HEK293 (cell line): ENCODE measurements around the gene SLC35A4.
"Not testable (repeated sequence)": the region's sequence is repeated elsewhere in the genome, so short reads cannot be mapped to it uniquely, and the experiment has no call there.

Experiments
- CTCF ChIA-PET: fragments of 350-600 bp; formaldehyde crosslinking; extraction: SDS; loops from one replicate; lab custom pipeline; 2021; ENCODE audit warnings: antibody characterized with exemption; lab: Yijun Ruan, JAX
- POLR2A ChIA-PET: fragments of 300-600 bp; formaldehyde crosslinking; extraction: SDS; loops from one replicate; lab custom pipeline; 2020; ENCODE audit warnings: antibody characterized with exemption, inconsistent platforms; lab: Yijun Ruan, JAX
- H3K27ac ChIP-seq: fragments of 200-500 bp; sonication (Bioruptor generic); 2 replicates; pipeline ENCODE4 v1.5.1; 2014; ENCODE audit warnings: low read depth, low read length, control low read depth, inconsistent platforms; ENCODE audit errors: extremely low read depth
- H3K36me3 ChIP-seq, 2 experiments: fragments of 200-500 bp in 1 of 2; sonication (Bioruptor generic) in 1 of 2; 1 replicate in 1 of 2; 2 replicates in 1 of 2; pipeline ENCODE4 v1.5.1; 2014 to 2017; ENCODE audit warnings: inconsistent platforms in 2 of 2, low read length in 2 of 2; ENCODE audit not compliant: control insufficient read depth in 2 of 2, insufficient read depth in 1 of 2
- H3K4me1 ChIP-seq: fragments of 200-500 bp; sonication (Bioruptor generic); 2 replicates; pipeline ENCODE4 v1.5.1; 2014; ENCODE audit warnings: mild to moderate bottlenecking, low read length, inconsistent platforms; ENCODE audit not compliant: control insufficient read depth, insufficient read depth
- H3K4me3 ChIP-seq: 2 replicates; pipeline ENCODE4 v1.5.1; 2011; ENCODE audit warnings: low read depth, mild to moderate bottlenecking, control low read depth, low read length, moderate library complexity
- H3K9me3 ChIP-seq: fragments of 200-500 bp; sonication (Bioruptor generic); 2 replicates; pipeline ENCODE4 v1.5.1; 2014; ENCODE audit warnings: low read depth, low read length, inconsistent platforms; ENCODE audit not compliant: control insufficient read depth, insufficient read depth
- KLF1 ChIP-seq: fragments of 450-650 bp; formaldehyde crosslinking; IDR thresholded peaks from 2 replicates; pipeline ENCODE4 v1.5.1; 2016; ENCODE audit warnings: missing biosample characterization, missing genetic modification characterization
- SP7 ChIP-seq: fragments of 450-650 bp; formaldehyde crosslinking; IDR thresholded peaks from 2 replicates; pipeline ENCODE4 v1.5.1; 2016; ENCODE audit warnings: missing biosample characterization, missing genetic modification characterization
- ZBTB11 ChIP-seq: fragments of 450-650 bp; formaldehyde crosslinking; conservative IDR thresholded peaks from 2 replicates; pipeline ENCODE4 v1.5.1; 2016; ENCODE audit warnings: low read depth, missing biosample characterization, missing genetic modification characterization
- ZBTB8A ChIP-seq: fragments of 450-650 bp; formaldehyde crosslinking; IDR thresholded peaks from 2 replicates; pipeline ENCODE4 v1.5.1; 2016; ENCODE audit warnings: missing biosample characterization, missing genetic modification characterization
- ZFP3 ChIP-seq: fragments of 450-650 bp; formaldehyde crosslinking; IDR thresholded peaks from 2 replicates; pipeline ENCODE4 v1.5.1; 2016; ENCODE audit warnings: low read depth, missing biosample characterization, missing genetic modification characterization
- ZNF211 ChIP-seq: fragments of 450-650 bp; formaldehyde crosslinking; IDR thresholded peaks from 2 replicates; pipeline ENCODE4 v1.5.1; 2016; ENCODE audit warnings: low read depth, missing biosample characterization, missing genetic modification characterization
- ZNF248 ChIP-seq: fragments of 450-650 bp; formaldehyde crosslinking; IDR thresholded peaks from 2 replicates; pipeline ENCODE4 v1.5.1; 2017; ENCODE audit warnings: missing biosample characterization, missing genetic modification characterization
- ZNF394 ChIP-seq: fragments of 450-650 bp; formaldehyde crosslinking; IDR thresholded peaks from 2 replicates; pipeline ENCODE4 v1.5.1; 2016; ENCODE audit warnings: missing biosample characterization, missing genetic modification characterization, mild to moderate bottlenecking, moderate library complexity, borderline replicate concordance
- ZNF426 ChIP-seq: fragments of 450-650 bp; formaldehyde crosslinking; IDR thresholded peaks from 2 replicates; pipeline ENCODE4 v1.5.1; 2017; ENCODE audit warnings: missing biosample characterization, missing genetic modification characterization, mild to moderate bottlenecking, inconsistent platforms, moderate library complexity
- ZNF510 ChIP-seq: fragments of 450-650 bp; formaldehyde crosslinking; IDR thresholded peaks from 2 replicates; pipeline ENCODE4 v1.5.1; 2018; ENCODE audit warnings: mild to moderate bottlenecking, missing genetic modification characterization, missing biosample characterization; ENCODE audit not compliant: insufficient replicate concordance
- ZNF518A ChIP-seq: fragments of 450-650 bp; formaldehyde crosslinking; conservative IDR thresholded peaks from 2 replicates; pipeline ENCODE4 v1.5.1; 2016; ENCODE audit warnings: low read depth, missing biosample characterization, missing genetic modification characterization
- ZNF548 ChIP-seq: fragments of 450-650 bp; formaldehyde crosslinking; IDR thresholded peaks from 2 replicates; pipeline ENCODE4 v1.5.1; 2016; ENCODE audit warnings: missing biosample characterization, missing genetic modification characterization
- ZNF555 ChIP-seq: fragments of 450-650 bp; formaldehyde crosslinking; conservative IDR thresholded peaks from 2 replicates; pipeline ENCODE4 v1.5.1; 2017; ENCODE audit warnings: missing biosample characterization, mild to moderate bottlenecking, missing genetic modification characterization, inconsistent platforms
- ZNF558 ChIP-seq: fragments of 450-650 bp; formaldehyde crosslinking; IDR thresholded peaks from 2 replicates; pipeline ENCODE4 v1.5.1; 2016; ENCODE audit warnings: missing biosample characterization, missing genetic modification characterization
- ZNF623 ChIP-seq: fragments of 450-650 bp; formaldehyde crosslinking; IDR thresholded peaks from 2 replicates; pipeline ENCODE4 v1.5.1; 2016; ENCODE audit warnings: missing biosample characterization, missing genetic modification characterization
- ZNF785 ChIP-seq: fragments of 450-650 bp; formaldehyde crosslinking; IDR thresholded peaks from 2 replicates; pipeline ENCODE4 v1.5.1; 2016; ENCODE audit warnings: missing biosample characterization, missing genetic modification characterization
- ZNF792 ChIP-seq: fragments of 450-650 bp; formaldehyde crosslinking; IDR thresholded peaks from 2 replicates; pipeline ENCODE4 v1.5.1; 2016; ENCODE audit warnings: missing biosample characterization, missing genetic modification characterization
- TF ChIP-seq, protein P1 (sequence below): fragments of 450-650 bp; formaldehyde crosslinking; IDR thresholded peaks from 2 replicates; pipeline ENCODE4 v1.5.1; 2016; ENCODE audit warnings: missing biosample characterization, missing genetic modification characterization

Gene SLC35A4

DNA sequence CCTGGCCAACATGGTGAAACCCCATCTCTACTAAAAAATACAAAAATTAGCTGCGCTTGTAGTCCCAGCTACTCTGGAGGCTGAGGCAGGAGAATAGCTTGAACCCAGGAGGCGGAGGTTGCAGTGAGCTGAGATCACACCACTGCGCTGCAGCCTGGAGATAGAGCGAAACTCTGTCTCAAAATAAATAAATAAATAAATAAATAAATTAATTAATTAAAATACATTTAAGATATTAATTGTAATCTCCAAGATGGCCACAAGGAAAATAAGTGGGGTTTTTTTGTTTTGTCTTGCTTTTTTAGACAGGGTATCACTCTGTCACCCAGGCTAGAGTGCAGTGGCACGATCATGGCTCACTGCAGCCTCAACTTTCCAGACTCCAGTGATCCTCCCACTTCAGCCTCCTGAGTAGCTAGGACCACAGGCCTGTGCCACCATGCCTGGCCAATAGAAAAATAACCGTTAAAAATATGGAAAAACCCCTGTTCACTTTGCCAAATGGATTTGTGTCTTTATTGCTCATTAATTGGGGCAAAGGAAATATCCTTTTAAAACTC, 14.6 kb downstream of the SLC35A4 start:
- H3K9me3 ChIP-seq, H3K36me3 ChIP-seq, H3K4me1 ChIP-seq, POLR2A ChIA-PET, CTCF ChIA-PET, H3K27ac ChIP-seq, H3K4me3 ChIP-seq: not testable (repeated sequence)
- TF ChIP-seq ZNF426 (tag by site-specific recombination) (peak; percentile 44), ZBTB8A (tag by site-specific recombination) (peak; percentile 29; the same call in 1 of the 2 replicates), ZNF623 (tag by site-specific recombination) (0 out of 2 replicates have a peak, but pooled peaks have one; percentile 31), ZNF558 (tag by site-specific recombination) (0 out of 2 replicates have a peak, but pooled peaks have one; percentile 21), ZBTB11 (tag by site-specific recombination) (peak; percentile 34; the same call in 1 of the 2 replicates), ZNF555 (tag by site-specific recombination) (peak; percentile 30), ZNF394 (tag by site-specific recombination) (peak; percentile 66; the same call in 1 of the 2 replicates), ZNF518A (tag by site-specific recombination) (peak; percentile 59; the same call in 1 of the 2 replicates)

DNA sequence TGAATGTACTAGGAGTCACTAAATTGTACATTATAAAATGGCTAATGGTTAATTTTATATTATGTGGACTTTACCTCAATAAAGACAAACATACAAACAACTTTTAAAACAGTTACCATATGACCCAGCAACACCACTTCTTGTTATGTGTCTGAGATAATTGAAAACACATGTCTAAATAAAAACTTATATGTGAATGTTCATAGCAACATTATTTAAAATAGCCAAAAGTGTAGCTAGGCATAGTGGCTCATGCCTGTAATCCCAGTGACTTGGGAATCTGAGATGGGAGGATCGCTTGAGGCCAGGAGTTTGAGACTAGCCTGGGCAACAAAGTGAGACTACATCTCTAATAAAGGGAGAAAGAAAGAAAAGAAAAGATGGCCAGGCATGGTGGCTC, 22.9 kb downstream of the SLC35A4 start:
- Histone ChIP-seq H3K36me3 (no peaks in the 10 kb centered on the region), H3K9me3 (no peaks in the 10 kb centered on the region), H3K4me1 (no peaks in the 10 kb centered on the region), H3K27ac (no peak overlapping the region), H3K4me3 (no peak overlapping the region)
- ChIA-PET POLR2A (no interaction called here), CTCF (no interaction called here)
- TF ChIP-seq, protein P1, sequence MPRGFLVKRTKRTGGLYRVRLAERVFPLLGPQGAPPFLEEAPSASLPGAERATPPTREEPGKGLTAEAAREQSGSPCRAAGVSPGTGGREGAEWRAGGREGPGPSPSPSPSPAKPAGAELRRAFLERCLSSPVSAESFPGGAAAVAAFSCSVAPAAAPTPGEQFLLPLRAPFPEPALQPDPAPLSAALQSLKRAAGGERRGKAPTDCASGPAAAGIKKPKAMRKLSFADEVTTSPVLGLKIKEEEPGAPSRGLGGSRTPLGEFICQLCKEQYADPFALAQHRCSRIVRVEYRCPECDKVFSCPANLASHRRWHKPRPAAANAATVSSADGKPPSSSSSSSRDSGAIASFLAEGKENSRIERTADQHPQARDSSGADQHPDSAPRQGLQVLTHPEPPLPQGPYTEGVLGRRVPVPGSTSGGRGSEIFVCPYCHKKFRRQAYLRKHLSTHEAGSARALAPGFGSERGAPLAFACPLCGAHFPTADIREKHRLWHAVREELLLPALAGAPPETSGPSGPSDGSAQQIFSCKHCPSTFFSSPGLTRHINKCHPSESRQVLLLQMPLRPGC, result no peak
- TF ChIP-seq SP7 (tag by site-specific recombination) (no peak), ZNF510 (tag by site-specific recombination) (no peak), ZNF792 (tag by site-specific recombination) (no peak), ZNF548 (no peak), ZNF785 (tag by site-specific recombination) (no peak), ZFP3 (no peak), ZNF248 (tag by site-specific recombination) (no peak), ZNF211 (tag by site-specific recombination) (no peak), KLF1 (tag by site-specific recombination) (no peak)
